ENCODE results near the gene ARL8A. TPM values are rescaled to one million over a fixed set of nuclear protein-coding genes. Genes with fewer than 3 reads are reported as not detected.
"Not testable (repeated sequence)": the region's sequence is repeated elsewhere in the genome, so short reads cannot be mapped to it uniquely, and the experiment has no call there.

The ARL8A gene
- total RNA-seq, 1 donor from 2014 or later: 59.7 TPM

- H3K36me3 ChIP-seq (ENCODE audit: control insufficient read depth, insufficient read depth, low read length): no peaks in the 10 kb centered on the region
- no peak for TF ChIP-seq CTCF (IDR thresholded peaks at IDR 0.05; ENCODE audit: insufficient read depth, low read length, poor library complexity, severe bottlenecking)
- no peak overlapping the region for H3K4me3 ChIP-seq (ENCODE audit: low read depth, low read length)
- DNase-seq (ENCODE audit: low read depth): no peak
- no peaks in the 10 kb centered on the region for H3K27me3 ChIP-seq (ENCODE audit: control insufficient read depth, insufficient read depth, low read length)
Measured at GRCh38 chr1:202121006-202121405, 23.5 kb downstream of the ARL8A start.

- TF ChIP-seq CTCF (IDR thresholded peaks at IDR 0.05; ENCODE audit: insufficient read depth, low read length, poor library complexity, severe bottlenecking): no peak
- Histone ChIP-seq H3K36me3 (ENCODE audit: control insufficient read depth, insufficient read depth, low read length) (no peaks in the 10 kb centered on the region), H3K27me3 (ENCODE audit: control insufficient read depth, insufficient read depth, low read length) (no peaks in the 10 kb centered on the region), H3K4me3 (ENCODE audit: low read depth, low read length) (no peak overlapping the region)
- no peak for DNase-seq (ENCODE audit: low read depth)
Measured at GRCh38 chr1:202117898-202118371, 26.6 kb downstream of the ARL8A start.

GRCh38 chr1:202116287-202116686, 28.2 kb downstream of the ARL8A start:
- Histone ChIP-seq H3K27me3 (ENCODE audit: control insufficient read depth, insufficient read depth, low read length) (no peaks in the 10 kb centered on the region), H3K36me3 (ENCODE audit: control insufficient read depth, insufficient read depth, low read length) (no peaks in the 10 kb centered on the region), H3K4me3 (ENCODE audit: low read depth, low read length) (no peak overlapping the region)
- TF ChIP-seq CTCF (IDR thresholded peaks at IDR 0.05; ENCODE audit: insufficient read depth, low read length, poor library complexity, severe bottlenecking): no peak
- no peak for DNase-seq (ENCODE audit: low read depth)

GRCh38 chr1:202113690-202114300, 30.7 kb downstream of the ARL8A start:
- no peak for DNase-seq (ENCODE audit: low read depth)

GRCh38 chr1:202112859-202113689, 31.5 kb downstream of the ARL8A start:
- H3K4me3 ChIP-seq (ENCODE audit: low read depth, low read length): no peak overlapping the region
- no peaks in the 10 kb centered on the region for H3K27me3 ChIP-seq (ENCODE audit: control insufficient read depth, insufficient read depth, low read length)
- DNase-seq (ENCODE audit: low read depth): no peak
- TF ChIP-seq CTCF (IDR thresholded peaks at IDR 0.05; ENCODE audit: insufficient read depth, low read length, poor library complexity, severe bottlenecking): no peak
- H3K36me3 ChIP-seq (ENCODE audit: control insufficient read depth, insufficient read depth, low read length): no peaks in the 10 kb centered on the region

More at GRCh38 chr1:202113690-202114300, 30.7 kb downstream of the ARL8A start:
- no peaks in the 10 kb centered on the region for H3K36me3 ChIP-seq (ENCODE audit: control insufficient read depth, insufficient read depth, low read length)
- TF ChIP-seq CTCF (IDR thresholded peaks at IDR 0.05; ENCODE audit: insufficient read depth, low read length, poor library complexity, severe bottlenecking): no peak
- no peaks in the 10 kb centered on the region for H3K27me3 ChIP-seq (ENCODE audit: control insufficient read depth, insufficient read depth, low read length)
- no peak overlapping the region for H3K4me3 ChIP-seq (ENCODE audit: low read depth, low read length)

GRCh38 chr1:202111589-202111988, 32.9 kb downstream of the ARL8A start:
- H3K36me3 ChIP-seq (ENCODE audit: control insufficient read depth, insufficient read depth, low read length); H3K4me3 ChIP-seq (ENCODE audit: low read depth, low read length): not testable (repeated sequence)

More at GRCh38 chr1:202111589-202111988, 32.9 kb downstream of the ARL8A start:
- H3K27me3 ChIP-seq (ENCODE audit: control insufficient read depth, insufficient read depth, low read length); DNase-seq (ENCODE audit: low read depth): not testable (repeated sequence)
